Aorta (tissue), 5 donors: ENCODE results near the gene KCNIP1. TPM values are rescaled to one million over a fixed set of nuclear protein-coding genes. Genes with fewer than 3 reads are reported as not detected.
A peak's percentile ranks its signal among the peaks of the same experiment; 100 is the strongest.

ENCODE experiments used
- ATAC-seq: fragments of 200-7000 bp; cut with Tn5 transposase; one replicate; pipeline ENCODE4 v1.9.1; 2022; ENCODE audit warnings: moderate library complexity; ENCODE audit not compliant: low FRiP score
- DNase-seq, 2 donors: peaks; one replicate each; pipeline ENCODE4 v3.0.0-alpha.2; 2020
- H3K27ac ChIP-seq, 2 donors: one replicate each; pipeline ENCODE4 v1.5.1; 2013; ENCODE audit warnings: low read length in 2 of 2, mild to moderate bottlenecking in 2 of 2, moderate library complexity in 2 of 2, control low read depth in 1 of 2, inconsistent platforms in 1 of 2, low read depth in 1 of 2
- H3K27me3 ChIP-seq, 2 donors: one replicate each; pipeline ENCODE4 v1.6.1; 2013; ENCODE audit warnings: control low read depth in 1 of 2, low read length in 1 of 2, mild to moderate bottlenecking in 1 of 2, moderate library complexity in 1 of 2; ENCODE audit not compliant: insufficient read depth in 2 of 2, control insufficient read depth in 1 of 2
- H3K36me3 ChIP-seq, 2 donors: one replicate each; pipeline ENCODE4 v1.6.1; 2013; ENCODE audit warnings: control low read depth in 1 of 2, low read length in 1 of 2, mild to moderate bottlenecking in 1 of 2; ENCODE audit not compliant: insufficient read depth in 2 of 2, control insufficient read depth in 1 of 2
- H3K4me1 ChIP-seq, 2 donors: one replicate each; pipeline ENCODE4 v1.6.1; 2013; ENCODE audit warnings: low read length in 2 of 2, control low read depth in 1 of 2, mild to moderate bottlenecking in 1 of 2, moderate library complexity in 1 of 2; ENCODE audit not compliant: insufficient read depth in 2 of 2, control insufficient read depth in 1 of 2
- H3K4me3 ChIP-seq, 2 donors: one replicate each; pipeline ENCODE4 v1.5.1; 2013; ENCODE audit warnings: low read length in 2 of 2, control low read depth in 1 of 2, mild to moderate bottlenecking in 1 of 2
- H3K9me3 ChIP-seq: one replicate; pipeline ENCODE4 v1.6.1; 2013; ENCODE audit warnings: mild to moderate bottlenecking, low read length; ENCODE audit not compliant: control insufficient read depth
- WGBS, 2 donors: extraction: QIAGEN DNeasy Blood & Tissue Kit; methylation state at CpG; one replicate each; pipeline ENCODE4 v1.1.7; 2013; 5-methylcytosine and 5-hydroxymethylcytosine counted together
- intact Hi-C, 2 donors: fragments of 100-400 bp; cut with DNase I; formaldehyde crosslinking; loops; one replicate each; pipeline versions ENCODE4 v1.14.2 to v1.15.0; 2022
- polyA plus RNA-seq, 2 donors: library from polyadenylated mRNA; stranded (reverse); fragments of 200-250 nt; gene quantifications; one replicate each; pipeline ENCODE4 v1.2.3, GENCODE V29; 2013
- total RNA-seq, 2 donors: library from RNA; stranded (reverse); fragmentation: NEBNext Ultra II Directional; extraction: Animal tissue kit (Norgen Biotek cat#: 25700); gene quantifications; one replicate each; pipeline ENCODE4 v1.2.1, GENCODE V29; 2021
- donor health status: healthy with polysubstance abuse.
- donor health status: Bipolar disorder and iron deficiency.
- donor health status: DM: no; HTN: no; CAD: no.
- donor health status: DM: no; HTN: no; CAD: no.
- donor health status: DM: yes; HTN: yes; CAD: no.

KCNIP1 gene
- total and polyA plus RNA-seq, 4 donors, result 0.42 TPM; not detected in 3

GRCh38 chr5:170660531-170660930 lies 156.7 kb downstream of the KCNIP1 start:
- intact Hi-C loops, result no loop called here
- no peak overlapping the region for H3K4me3 ChIP-seq

GRCh38 chr5:170662966-170663365 lies 159.1 kb downstream of the KCNIP1 start:
- intact Hi-C loops, result no loop called here
- WGBS, 2 donors, result 76 to 79% methylated on average over 5 of the region's 5 CpGs

More at GRCh38 chr5:170660531-170660930, 156.7 kb downstream of the KCNIP1 start:
- DNase-seq (no peak), ATAC-seq (no peak)
- Histone ChIP-seq H3K27ac (no peak overlapping the region), H3K36me3 (no peaks in the 10 kb centered on the region), H3K27me3 (no peaks in the 10 kb centered on the region), H3K9me3 (no peaks in the 10 kb centered on the region), H3K4me1 (no peaks in the 10 kb centered on the region)
- 46 to 50% methylated on average over 6 of the region's 6 CpGs for WGBS, 2 donors

GRCh38 chr5:170678811-170679210 lies 175.0 kb downstream of the KCNIP1 start:
- Histone ChIP-seq H3K4me3 (no peak overlapping the region), H3K27me3 (peaks cover 0 to 5% of the 10 kb centered on the region in 2 donors), H3K4me1 (no peaks in the 10 kb centered on the region), H3K9me3 (peaks cover 2% of the 10 kb centered on the region), H3K36me3 (no peaks in the 10 kb centered on the region), H3K27ac (no peak overlapping the region)
- WGBS, 2 donors, result 88 to 94% methylated on average over 2 of the region's 2 CpGs
- intact Hi-C loops, result no loop called here
- ATAC-seq (no peak), DNase-seq (no peak)

More at GRCh38 chr5:170662966-170663365, 159.1 kb downstream of the KCNIP1 start:
- ATAC-seq, result no peak
- H3K9me3 ChIP-seq, result no peaks in the 10 kb centered on the region
- DNase-seq, result no peak
- H3K36me3 ChIP-seq, result no peaks in the 10 kb centered on the region
- no peak overlapping the region for H3K27ac ChIP-seq
- H3K27me3 ChIP-seq, result no peaks in the 10 kb centered on the region
- no peaks in the 10 kb centered on the region for H3K4me1 ChIP-seq
- no peak overlapping the region for H3K4me3 ChIP-seq

GRCh38 chr5:170681013-170681433 lies 177.2 kb downstream of the KCNIP1 start:
- ATAC-seq (peak; percentile 63), DNase-seq (no peak)
- Histone ChIP-seq H3K4me1 (no peaks in the 10 kb centered on the region), H3K36me3 (no peaks in the 10 kb centered on the region), H3K9me3 (peaks cover 2% of the 10 kb centered on the region), H3K27ac (no peak overlapping the region), H3K27me3 (peaks cover 0 to 5% of the 10 kb centered on the region in 2 donors), H3K4me3 (no peak overlapping the region)
- 1% methylated on average over 28 of the region's 28 CpGs for WGBS, 2 donors
- intact Hi-C loops, result no loop called here

DNA sequence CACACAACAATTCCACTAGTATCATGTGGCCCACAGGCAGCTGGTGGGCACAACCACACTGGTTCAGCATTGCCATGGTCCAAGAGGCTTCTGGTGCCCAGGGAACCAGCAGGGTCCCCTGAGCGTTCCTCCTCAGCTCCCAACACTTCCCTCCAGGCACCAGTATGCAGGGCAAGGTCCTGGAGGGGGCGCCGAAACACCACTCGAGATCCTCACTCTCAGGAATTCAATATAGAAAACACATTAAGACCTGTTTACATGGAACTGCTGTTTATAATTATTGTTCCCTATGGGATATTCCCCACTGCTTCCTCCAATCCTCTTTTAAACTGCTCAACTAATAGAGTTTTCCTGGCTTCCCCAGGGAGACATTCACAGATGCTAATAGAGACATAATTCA lies 187.8 kb downstream of the KCNIP1 start:
- Histone ChIP-seq H3K27me3 (peaks cover 0 to 2% of the 10 kb centered on the region in 2 donors), H3K36me3 (no peaks in the 10 kb centered on the region), H3K4me1 (no peaks in the 10 kb centered on the region), H3K4me3 (no peak overlapping the region), H3K27ac (no peak overlapping the region), H3K9me3 (no peaks in the 10 kb centered on the region)
- no peak for DNase-seq
- no peak for ATAC-seq
- WGBS, 2 donors, result 21 to 22% methylated on average over 4 of the region's 4 CpGs
- intact Hi-C loops, result no loop called here

GRCh38 chr5:170693701-170694100 lies 189.9 kb downstream of the KCNIP1 start:
- H3K4me3 ChIP-seq, result no peak overlapping the region
- 39 to 45% methylated on average over 4 of the region's 4 CpGs for WGBS, 2 donors
- H3K27ac ChIP-seq, result no peak overlapping the region
- no peaks in the 10 kb centered on the region for H3K9me3 ChIP-seq
- DNase-seq (no peak), ATAC-seq (no peak)
- intact Hi-C loops, result no loop called here
- no peaks in the 10 kb centered on the region for H3K4me1 ChIP-seq
- no peaks in the 10 kb centered on the region for H3K36me3 ChIP-seq
- H3K27me3 ChIP-seq, result peaks cover 0 to 2% of the 10 kb centered on the region in 2 donors

DNA sequence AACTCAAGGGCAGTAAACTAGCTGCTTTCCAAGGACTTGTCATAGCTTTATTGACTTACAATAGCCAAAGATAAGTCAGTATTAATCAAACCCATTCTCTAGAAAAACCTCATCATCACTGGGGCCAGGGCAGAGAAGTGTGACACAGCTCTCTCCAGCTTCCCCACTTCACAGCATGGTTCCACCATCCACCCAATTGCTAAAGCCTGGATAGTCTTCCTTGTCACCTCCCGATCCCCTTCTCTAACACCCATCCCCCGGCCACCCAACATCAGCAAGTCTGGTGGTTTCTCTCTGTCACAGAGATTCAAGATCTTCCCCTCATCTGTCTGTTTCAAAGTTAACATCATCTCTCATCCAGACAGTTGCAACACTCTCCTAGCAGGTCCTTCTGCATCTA lies 191.1 kb downstream of the KCNIP1 start:
- Histone ChIP-seq H3K4me1 (no peaks in the 10 kb centered on the region), H3K27ac (no peak overlapping the region), H3K4me3 (no peak overlapping the region), H3K36me3 (no peaks in the 10 kb centered on the region), H3K9me3 (no peaks in the 10 kb centered on the region), H3K27me3 (peaks cover 0 to 2% of the 10 kb centered on the region in 2 donors)
- DNase-seq, result no peak
- WGBS, 2 donors, result 24 to 38% methylated on average over 2 of the region's 2 CpGs
- intact Hi-C loops, result no loop called here
- no peak for ATAC-seq

DNA sequence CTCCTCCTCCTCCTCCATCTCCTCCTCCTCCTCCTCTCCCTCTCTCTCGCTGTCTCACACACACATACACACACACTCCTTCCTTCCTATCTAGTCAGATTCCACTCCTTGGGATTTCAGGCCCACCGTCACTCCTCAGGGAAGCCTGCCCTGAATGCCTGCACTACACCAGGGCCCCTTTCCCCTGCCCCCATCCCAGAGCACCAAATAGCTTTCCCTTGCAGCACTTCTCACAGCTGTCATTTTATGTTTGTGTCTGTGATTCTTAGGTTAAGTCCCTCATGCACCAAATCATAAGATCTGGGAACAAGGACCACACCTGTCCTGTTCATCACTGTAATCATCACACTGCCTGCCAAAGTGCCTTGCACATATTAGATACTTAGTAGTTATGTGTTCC lies 193.2 kb downstream of the KCNIP1 start:
- Histone ChIP-seq H3K36me3 (no peaks in the 10 kb centered on the region), H3K4me3 (no peak overlapping the region), H3K4me1 (no peaks in the 10 kb centered on the region), H3K27me3 (no peaks in the 10 kb centered on the region), H3K9me3 (no peaks in the 10 kb centered on the region), H3K27ac (no peak overlapping the region)
- DNase-seq (no peak), ATAC-seq (no peak)
- intact Hi-C loops, result no loop called here
- 48 to 62% methylated on average over 2 of the region's 2 CpGs for WGBS, 2 donors

DNA sequence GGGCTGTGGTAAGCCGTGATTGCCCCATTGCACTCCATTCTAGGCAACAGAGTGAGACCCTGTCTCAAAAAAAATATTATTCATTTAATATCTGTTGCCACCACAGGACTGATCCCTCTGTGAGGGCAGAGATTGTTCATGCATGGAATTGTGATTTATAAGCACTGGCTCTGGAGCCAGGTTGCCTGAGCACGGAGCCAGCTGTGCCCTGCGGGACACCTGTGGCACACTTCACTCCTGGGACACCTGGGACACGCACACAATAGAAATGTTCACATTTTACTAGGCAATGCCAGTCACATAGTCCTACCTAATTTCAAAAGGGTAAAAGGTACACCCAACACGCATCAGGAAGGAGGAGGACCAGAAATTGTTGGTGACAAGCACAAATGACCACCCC lies 196.7 kb downstream of the KCNIP1 start:
- Histone ChIP-seq H3K27me3 (no peaks in the 10 kb centered on the region), H3K4me1 (no peaks in the 10 kb centered on the region), H3K36me3 (no peaks in the 10 kb centered on the region), H3K9me3 (no peaks in the 10 kb centered on the region), H3K4me3 (no peak overlapping the region), H3K27ac (no peak overlapping the region)
- 79 to 87% methylated on average over 5 of the region's 5 CpGs for WGBS, 2 donors
- no peak for ATAC-seq
- no peak for DNase-seq
- intact Hi-C loops, result no loop called here
